HG03135 (cell line): ENCODE measurements around the gene SYNPR.
"Not testable (repeated sequence)": the region's sequence is repeated elsewhere in the genome, so short reads cannot be mapped to it uniquely, and the experiment has no call there.

Experiments used
- ATAC-seq: cut with Tn5 transposase; IDR thresholded peaks from one replicate; pipeline ENCODE4 v1.9.1; 2021; ENCODE audit warnings: mild to moderate bottlenecking, moderate library complexity; ENCODE audit not compliant: unreplicated experiment

SYNPR gene

DNA sequence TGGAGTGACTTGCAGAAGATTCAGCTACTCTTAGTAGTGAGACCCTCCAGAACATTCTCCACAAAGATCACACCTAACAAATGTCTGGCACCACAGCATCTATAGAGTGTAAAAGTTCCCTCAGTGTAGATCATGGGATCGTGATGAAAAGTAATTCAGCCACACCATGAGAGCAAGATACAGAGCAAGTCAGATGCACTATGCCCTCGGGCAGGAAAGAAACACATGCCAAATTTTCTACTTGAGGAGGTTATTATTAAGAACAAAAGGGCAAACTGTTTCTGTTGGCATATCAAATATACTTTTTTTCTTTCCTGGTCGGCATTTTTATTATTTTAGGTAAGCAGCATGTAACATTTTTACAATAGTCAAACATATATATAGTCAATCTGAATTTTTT lies 329.6 kb downstream of the SYNPR start:
- ATAC-seq: no peak

DNA sequence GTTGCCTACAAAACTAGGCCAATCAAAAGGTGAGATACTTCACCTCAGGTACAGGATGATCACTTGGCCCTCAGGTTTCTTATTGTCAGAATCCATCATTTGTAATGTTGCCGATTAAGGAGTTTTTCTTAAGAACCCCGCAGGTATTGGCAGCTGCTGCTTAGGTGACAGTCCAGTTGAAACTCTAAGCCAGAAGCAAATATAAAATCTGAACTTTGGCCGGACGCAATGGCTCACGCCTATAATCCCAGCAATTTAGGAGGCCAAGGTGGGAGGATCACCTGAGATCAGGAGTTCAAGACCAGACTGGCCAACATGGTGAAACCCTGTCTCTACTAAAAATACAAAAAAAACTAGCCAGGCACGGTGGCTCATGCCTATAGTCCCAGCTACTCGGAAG lies 331.3 kb downstream of the SYNPR start:
- ATAC-seq: no peak

DNA sequence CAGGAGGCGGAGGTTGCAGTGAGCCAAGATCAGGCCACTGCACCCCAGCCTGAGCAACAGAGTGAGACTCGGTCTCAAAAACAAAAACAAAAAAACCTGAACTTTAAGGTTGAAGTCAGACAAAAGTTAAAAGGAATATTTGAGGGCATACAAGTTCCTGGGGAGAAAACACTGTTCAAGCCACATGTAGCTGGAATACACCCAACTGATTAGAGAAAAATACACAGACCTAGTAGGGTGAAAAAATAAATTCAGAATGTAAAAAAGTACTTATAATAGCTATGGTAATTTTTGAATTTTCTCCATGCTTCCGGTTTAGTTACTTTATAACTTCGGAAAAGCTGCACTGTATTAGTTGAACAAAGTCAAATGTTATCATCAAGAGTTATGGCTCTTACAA lies 331.7 kb downstream of the SYNPR start:
- no peak for ATAC-seq

DNA sequence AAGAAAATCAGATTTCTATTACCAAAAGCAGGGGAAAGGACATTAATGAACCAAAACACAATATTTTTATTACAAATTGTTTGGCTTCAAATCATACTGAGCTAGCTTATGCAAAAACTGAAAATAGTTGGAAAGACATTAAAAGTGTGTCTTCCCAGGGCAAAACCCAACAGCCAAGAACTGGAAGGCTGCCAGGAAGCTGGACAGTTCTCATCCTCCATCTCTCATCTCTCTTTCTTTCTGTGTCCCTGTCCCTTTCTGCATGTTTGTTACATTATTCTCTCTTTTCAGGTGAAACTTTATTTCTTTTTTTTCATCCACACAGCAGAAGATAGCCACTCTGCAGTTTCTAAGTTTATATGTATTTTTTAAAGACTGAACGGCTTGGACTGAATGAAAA lies 333.3 kb downstream of the SYNPR start:
- ATAC-seq: no peak

DNA sequence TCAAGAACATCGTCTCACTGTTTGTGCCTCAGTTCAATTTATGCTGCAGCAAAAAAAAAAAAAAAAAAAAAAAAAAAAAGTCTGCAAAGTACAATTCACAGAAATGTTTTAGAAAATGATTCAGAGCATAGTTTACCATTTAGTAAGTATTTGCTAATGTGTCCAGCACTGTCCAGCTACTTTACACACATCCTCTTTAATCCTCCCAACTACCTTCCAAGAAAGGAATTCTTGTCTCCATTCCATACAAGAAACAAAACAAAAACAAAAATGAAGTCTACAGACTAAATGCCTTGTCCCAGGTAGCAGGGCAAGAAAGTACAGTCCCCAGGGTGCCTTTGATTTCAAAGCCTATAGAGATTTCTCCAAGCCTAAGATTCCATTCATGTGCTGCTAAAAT lies 335.5 kb downstream of the SYNPR start:
- no peak for ATAC-seq

DNA sequence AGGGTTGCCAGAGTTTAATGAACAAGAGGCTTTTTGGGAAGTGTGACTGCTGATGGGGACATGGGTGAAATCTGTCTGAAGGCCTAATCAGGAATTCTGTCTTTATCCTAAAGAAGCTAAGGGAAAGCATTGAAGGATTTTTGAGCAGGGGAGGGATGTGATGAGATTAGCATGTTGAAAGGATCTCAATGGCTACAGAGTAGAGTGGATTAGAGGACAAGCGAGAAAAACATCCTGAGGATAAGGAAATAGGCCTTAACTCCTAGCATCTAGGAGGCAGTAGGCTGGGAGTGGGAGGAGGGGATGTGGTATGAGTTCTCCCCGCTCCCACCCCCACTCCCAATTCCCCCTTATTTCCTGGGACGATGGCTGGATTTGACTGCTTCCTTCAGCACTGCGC lies 339.3 kb downstream of the SYNPR start:
- no peak for ATAC-seq

DNA sequence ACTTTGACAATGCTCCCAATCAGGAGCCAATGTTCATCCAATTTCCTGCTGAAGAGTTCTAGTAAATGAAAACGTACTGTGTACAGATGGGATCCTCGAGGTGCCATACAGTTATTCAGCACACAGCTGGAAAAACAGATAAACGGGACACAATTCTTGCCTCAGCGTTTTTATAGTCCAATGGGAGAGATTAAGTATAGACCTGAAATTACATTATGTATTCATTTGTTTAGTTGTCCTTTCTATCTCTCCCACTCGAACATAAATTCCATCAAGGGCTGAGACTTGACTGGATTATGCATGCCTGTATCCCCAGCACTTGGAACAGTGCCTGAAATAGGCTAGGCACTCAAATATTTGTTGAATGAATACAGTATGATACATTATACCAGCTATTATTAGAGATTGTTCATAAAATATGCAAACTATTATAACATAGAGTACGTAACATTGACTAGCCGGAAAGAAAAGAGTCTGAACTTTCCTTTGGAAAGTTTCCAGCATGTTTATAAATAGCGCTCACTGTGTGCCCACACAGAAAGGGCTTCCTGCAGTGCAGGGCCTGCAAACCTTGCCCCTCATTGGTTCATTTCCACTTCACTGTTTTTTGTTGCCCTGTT lies 346.9 kb downstream of the SYNPR start:
- ATAC-seq: no peak

DNA sequence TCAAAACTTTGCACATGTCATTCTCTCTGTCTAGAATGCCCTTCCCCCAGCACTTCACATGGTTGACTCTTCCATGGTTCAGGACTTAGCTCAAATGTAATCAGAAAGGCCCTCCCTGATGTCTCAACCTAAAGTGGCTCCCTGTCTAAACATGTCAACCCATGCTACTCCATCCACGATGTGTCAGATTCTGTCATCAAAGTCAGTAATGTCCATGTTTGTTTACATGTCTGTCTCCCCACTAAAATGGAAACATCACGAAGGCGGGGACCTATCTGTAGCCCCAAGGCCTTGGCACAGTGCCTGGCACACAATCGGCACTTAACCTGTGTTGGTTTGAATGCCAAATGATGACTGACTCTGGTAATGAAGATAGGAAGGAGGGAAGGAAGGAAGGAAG lies 353.6 kb downstream of the SYNPR start:
- no peak for ATAC-seq

DNA sequence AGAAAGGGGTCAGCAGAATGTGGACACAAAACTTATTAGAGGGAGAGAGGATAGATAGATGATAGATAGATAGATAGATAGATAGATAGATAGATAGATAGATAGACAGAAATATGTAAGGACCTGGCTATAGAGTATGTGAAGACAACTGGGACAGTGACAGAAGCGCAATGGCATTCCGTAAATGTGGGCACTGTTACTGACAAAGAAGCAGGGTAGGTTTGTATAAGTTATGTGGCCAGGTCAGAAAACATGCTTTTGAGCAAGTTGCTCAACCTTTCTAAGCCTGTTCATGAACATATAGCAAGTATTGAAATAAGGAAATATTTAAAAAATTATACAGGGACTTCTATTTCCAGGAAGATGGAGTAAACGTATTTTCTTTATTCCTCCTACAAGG lies 357.1 kb downstream of the SYNPR start:
- ATAC-seq: no peak

DNA sequence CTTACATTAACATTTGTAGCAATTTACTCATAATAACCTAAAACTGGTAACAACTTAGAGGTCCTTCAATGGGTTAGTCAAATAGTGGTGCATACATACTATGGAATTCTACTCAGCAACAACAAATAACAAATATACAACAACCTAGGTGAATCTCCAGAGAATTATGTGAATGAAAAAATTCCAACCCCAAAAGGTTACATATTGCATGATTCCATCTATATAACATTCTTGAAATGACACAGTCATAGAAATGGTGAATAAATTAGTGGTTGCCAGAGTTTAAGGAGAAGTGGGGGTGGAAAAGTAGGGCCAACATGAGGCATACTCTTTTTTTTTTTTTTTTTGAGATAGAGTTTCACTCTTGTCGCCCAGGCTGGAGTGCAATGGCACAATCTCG lies 361.7 kb downstream of the SYNPR start:
- no peak for ATAC-seq

DNA sequence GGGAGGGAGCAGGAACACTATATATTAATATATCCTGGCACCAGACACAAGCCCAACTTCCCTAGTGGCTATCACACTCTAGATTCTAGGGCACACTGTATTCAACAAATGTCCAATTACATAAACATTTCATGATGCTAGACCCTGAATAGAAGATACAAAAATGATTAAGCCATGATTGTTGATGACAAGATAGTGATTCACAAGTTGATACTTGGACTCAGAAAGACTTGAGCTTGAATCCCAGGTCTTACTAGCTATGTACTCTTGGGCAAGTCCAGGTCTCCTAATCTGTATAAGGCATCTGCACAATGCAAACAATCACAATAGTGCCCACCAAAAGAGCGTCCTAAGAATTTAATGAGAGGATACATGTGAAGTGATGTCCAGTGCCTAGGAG lies 364.4 kb downstream of the SYNPR start:
- no peak for ATAC-seq

DNA sequence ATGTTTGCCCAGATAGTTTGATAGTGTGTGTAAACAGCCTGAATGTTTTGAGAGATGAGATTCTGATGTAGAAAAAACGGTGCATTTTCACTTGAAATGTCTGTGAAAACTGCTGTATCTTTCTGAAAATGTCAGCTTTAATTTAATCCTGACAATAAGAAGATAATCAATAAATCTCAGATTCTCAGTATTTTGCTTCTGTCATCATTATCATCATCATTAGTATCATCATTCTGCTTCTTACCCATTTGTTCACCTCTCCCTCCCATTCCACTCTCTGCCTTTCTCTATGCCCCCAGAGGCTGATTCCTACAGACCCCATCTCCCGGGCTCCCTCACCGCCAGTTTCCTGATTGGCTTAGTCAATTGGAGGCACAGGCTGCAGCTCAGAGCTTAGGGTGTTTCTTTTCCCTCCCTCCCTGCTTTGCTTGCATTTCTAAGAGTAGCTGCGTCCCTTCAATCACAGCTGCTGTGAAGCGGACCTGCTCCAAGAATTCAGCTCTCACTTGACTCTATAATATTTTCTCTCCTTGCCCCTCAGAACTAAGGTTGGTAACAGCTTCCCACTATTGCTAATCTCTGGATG lies 366.2 kb downstream of the SYNPR start:
- no peak for ATAC-seq

DNA sequence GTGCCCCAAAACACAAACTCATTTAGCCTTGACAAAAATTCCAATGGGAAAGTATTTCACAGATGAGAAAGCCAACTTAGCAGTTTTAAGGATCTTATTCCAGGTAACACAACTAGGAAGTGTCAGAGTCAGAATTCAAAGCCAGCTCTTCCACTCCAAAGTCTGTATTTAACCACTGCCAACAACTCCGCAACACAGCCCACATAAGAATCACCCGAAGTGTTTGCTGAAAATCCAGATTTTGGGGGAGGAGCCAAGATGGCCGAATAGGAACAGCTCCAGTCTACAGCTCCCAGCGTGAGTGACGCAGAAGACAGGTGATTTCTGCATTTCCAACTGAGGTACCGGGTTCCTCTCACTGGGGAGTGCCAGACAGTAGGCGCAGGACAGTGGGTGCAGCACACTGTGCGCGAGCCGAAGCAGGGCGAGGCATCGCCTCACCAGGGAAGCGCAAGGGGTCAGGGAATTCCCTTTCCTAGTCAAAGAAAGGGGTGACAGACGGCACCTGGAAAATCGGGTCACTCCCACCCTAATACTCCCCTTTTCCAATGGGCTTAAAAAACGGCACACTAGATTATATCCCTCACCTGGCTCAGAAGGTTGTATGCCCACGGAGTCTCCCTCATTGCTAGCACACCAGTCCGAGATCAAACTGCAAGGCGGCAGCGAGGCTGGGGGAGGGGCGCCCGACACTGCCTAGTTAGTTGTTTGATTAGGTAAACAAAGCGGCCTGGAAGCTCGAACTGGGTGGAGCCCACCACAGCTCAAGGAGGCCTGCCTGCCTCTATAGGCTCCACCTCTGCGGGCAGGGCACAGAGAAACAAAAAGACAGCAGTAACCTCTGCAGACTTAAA lies 367.0 kb downstream of the SYNPR start:
- ATAC-seq: not testable (repeated sequence)

DNA sequence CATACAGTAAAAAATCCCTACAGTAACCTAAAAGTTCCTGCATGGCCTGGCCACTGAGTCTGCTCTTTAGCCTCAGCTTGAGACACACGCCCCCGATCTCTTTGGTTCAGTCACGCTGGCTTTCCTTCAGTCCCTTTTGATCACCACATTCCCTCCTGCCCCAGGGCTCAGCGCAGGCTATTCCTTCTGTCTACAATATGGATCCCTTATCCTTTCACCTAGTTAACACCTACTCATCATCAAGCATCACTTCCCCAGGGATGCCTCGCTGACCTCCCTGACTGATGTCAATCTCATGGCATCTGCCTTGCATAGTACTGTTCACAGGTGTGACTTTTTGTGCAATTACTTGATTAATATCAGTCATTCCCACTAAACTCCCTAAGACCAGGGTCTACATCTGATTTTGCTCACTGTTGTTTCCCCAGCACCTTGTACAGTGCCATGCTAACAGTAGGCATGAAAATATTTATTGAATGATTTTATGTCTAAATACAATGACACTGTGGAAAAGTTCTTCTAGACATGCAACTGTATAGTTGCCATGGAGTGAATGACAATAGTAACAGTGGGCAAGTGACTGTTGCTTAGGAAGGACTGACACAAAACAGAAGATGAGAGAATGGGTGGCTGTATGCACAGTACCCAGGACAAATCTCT lies 374.1 kb downstream of the SYNPR start, which contains the start of gene SNTN:
SNTN (plus strand) TSS at position 610 of the 660 bp plus-strand sequence; CDS start at position 623, 13 bp downstream.
- ATAC-seq: no peak

DNA sequence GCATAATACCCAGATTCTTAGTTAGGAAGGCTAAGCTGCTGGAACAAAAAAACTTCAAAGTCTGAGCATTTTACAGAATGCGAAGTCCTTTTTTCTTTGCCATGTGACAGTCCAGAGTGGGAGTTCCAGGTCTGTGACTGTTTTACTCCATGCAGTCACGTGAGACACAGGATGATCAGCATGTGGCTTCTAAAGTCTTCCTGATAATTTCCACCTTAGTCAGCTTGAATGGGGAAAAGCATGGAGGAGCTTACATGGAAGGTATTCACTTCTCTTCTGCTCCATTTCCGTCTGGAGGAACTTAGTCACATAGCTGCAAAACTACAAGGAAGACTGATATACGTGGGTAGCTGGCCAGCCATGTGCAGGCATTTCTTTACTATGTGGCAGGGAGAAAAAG lies 376.1 kb downstream of the SYNPR start:
- ATAC-seq: no peak

DNA sequence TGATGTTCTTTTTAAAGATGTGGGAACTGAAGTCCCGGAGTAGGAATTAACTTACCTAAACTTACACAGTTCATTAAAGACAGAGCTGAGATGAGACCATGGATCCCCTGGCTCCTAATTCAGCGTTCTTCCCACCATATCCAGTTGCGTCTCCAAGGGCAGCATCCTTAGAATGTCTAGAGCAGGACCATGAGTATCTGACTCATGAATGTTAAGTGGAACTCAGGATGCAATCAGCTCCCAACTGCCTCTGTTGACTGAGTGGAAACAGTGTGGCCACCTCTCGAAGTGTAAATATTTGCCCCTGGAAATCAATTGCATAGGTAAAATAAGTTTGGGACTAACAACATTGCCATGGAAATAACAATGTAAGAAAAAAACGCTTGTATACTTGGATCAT lies 376.8 kb downstream of the SYNPR start:
- ATAC-seq: no peak

DNA sequence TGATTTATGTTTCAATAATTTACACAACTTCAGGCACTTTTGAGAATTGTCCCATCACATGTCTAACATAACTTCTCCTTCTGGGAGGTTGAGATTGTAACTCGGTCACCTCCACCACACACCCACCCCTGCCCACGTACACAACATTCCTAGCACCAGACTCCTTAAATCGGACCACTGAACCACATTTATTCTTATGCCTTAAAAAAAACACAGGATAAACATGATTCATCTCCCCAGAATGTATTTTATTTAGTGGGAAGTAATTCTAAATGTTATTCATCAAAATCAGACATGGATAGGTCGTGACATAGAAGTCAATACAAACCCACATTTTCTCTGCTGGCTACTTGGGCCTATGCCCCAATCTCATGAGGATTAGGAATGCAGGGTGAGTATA lies 377.4 kb downstream of the SYNPR start:
- ATAC-seq: no peak

DNA sequence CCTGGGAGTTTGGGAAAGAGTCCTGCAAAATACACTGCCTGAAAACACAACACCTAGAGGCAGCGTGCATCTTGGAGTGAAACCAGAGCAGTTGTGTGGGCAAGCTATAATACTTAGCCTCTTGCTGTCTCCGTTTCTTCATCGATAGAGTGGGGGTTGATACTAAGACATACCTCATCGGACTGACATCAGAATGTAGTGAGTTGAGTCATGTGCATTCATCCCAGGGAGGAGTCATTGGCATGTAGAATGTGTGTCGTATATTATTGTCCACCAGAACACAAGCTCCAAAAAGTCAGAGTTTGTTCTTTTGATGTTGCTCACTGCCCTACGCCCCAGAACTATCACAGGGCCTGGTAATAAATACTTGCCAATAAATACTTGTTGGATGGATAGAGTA lies 378.7 kb downstream of the SYNPR start:
- no peak for ATAC-seq

DNA sequence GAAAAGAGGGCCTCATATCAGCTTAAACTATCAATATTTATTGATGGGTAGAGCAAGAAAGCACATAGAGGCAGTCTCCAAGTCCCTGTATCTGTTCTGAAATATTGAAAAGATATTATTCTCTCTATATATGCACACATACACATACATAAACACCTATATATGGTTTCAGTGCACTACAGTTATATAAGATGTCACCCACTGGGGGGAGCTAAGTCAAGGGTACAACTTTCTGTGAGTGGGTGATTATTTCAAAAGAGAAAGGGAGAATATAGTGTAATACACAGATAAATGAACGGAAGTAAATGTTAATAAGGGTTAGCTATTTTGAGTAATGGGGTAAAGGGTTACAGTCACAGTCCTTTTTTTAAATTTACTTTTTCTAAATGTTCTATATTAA lies 383.1 kb downstream of the SYNPR start:
- no peak for ATAC-seq

DNA sequence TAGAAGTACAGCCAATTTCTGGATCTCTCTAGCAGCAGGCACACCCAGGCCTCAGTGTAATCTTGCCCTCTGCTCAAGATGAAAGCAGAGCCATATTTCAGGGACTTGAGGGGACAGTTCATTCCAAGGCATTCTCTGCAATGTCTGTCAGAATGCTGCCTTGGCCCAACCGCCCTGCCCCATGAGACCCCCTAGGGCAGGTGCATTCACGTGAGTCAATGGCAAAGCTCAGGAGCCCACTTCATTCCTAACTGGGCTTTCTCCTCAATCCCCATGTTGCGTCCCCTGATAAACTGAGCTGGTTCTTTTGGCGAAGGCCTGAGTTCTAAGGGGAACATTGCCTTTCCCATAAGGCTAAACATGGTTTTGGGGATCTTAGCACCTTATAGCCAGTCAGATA lies 383.9 kb downstream of the SYNPR start:
- no peak for ATAC-seq

DNA sequence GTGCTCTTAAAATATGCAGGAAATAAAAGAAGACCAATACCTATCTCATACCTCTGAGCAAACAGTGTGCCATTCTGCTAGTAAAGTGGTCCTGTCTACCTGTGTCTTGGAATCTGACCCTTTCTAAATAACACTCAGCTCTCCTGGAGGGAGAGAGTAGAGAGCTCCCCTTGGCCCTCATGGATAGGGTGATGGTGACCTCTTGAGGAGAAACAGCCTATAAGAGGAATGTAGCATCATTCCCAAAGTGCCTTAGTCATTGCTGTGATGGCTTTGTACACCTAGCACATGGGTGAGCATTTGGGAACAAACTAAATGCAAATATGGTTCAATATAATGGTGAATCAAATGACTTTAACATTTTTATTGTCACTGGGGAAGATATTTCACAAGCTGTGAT lies 384.4 kb downstream of the SYNPR start:
- ATAC-seq: no peak
